ENCODE data around the gene OR8G1.
"Not testable (repeated sequence)": the region's sequence is repeated elsewhere in the genome, so short reads cannot be mapped to it uniquely, and the experiment has no call there.

Gene OR8G1

GRCh38 chr11:124225471-124225870, 15.4 kb upstream of the OR8G1 start:
- Histone ChIP-seq H3K27ac (no peak overlapping the region), H3K27me3 (ENCODE audit: insufficient read depth, low read depth, severe bottlenecking) (no peaks in the 10 kb centered on the region), H3K4me3 (ENCODE audit: low read depth, low read length) (no peak overlapping the region), H3K9me3 (ENCODE audit: severe bottlenecking) (no peaks in the 10 kb centered on the region), H3K36me3 (no peaks in the 10 kb centered on the region)
- no peak for DNase-seq
- no peak for TF ChIP-seq CTCF (IDR thresholded peaks at IDR 0.05; ENCODE audit: low read depth, low read length)

DNA sequence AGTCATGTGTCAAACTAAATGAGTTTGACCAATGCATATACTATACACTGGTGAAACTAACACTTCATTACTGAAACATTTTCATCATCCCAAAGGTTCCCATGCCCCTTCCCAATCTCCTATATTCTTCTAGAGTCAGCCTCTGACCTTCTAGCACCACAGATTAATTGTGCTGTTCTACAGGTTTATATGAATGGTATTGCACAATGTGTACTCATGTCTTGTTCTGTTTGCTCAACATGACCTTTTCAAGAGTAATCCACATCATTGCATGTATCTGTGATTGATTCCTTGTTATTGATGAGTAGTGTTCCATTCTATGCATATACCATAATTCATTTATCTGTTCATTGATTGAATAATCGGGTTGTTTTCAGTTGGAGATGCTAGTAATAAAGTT, 7.5 kb upstream of the OR8G1 start:
- Histone ChIP-seq H3K4me3 (ENCODE audit: low read depth, low read length) (no peak overlapping the region), H3K36me3 (no peaks in the 10 kb centered on the region), H3K9me3 (ENCODE audit: severe bottlenecking) (peaks cover 2% of the 10 kb centered on the region), H3K27ac (no peak overlapping the region), H3K27me3 (ENCODE audit: insufficient read depth, low read depth, severe bottlenecking) (no peaks in the 10 kb centered on the region)
- DNase-seq = no peak
- no peak for TF ChIP-seq CTCF (IDR thresholded peaks at IDR 0.05; ENCODE audit: low read depth, low read length)

GRCh38 chr11:124238512-124238911, 2.4 kb upstream of the OR8G1 start:
- TF ChIP-seq CTCF (IDR thresholded peaks at IDR 0.05; ENCODE audit: low read depth, low read length) = no peak
- Histone ChIP-seq H3K4me3 (ENCODE audit: low read depth, low read length) (no peak overlapping the region), H3K36me3 (no peaks in the 10 kb centered on the region), H3K27me3 (ENCODE audit: insufficient read depth, low read depth, severe bottlenecking) (no peaks in the 10 kb centered on the region), H3K27ac (no peak overlapping the region), H3K9me3 (ENCODE audit: severe bottlenecking) (no peaks in the 10 kb centered on the region)
- DNase-seq = no peak

- H3K4me3 ChIP-seq (ENCODE audit: low read depth, low read length); H3K27me3 ChIP-seq (ENCODE audit: insufficient read depth, low read depth, severe bottlenecking); H3K9me3 ChIP-seq (ENCODE audit: severe bottlenecking); DNase-seq; H3K27ac ChIP-seq; H3K36me3 ChIP-seq: not testable (repeated sequence)
Measured at GRCh38 chr11:124249869-124250268, 9.0 kb downstream of the OR8G1 start.

DNA sequence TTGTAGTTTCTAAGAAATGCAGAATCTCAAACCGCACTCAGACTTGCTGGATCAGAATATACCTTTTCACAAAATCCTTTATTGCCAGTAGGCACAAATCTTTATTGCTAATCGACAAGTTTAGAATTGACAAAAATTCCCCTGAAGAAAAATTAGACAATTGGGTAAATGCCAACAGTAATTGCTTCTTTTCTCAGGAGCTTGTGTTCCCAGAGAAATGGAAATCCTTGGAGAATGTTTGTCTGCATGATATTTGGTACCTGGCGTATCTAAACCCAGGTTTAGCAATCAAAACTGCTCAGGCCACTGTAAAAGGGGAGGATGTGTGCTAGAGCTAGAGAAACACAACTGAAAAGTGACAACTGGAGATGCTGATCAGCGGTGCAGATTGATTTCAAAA, 15.2 kb downstream of the OR8G1 start, which contains the start of gene OR8G5:
OR8G5 (plus strand) TSS at position 301 of the 400 bp plus-strand sequence. CDS start 8,556 bp downstream, outside the sequence.
- Histone ChIP-seq H3K4me3 (ENCODE audit: low read depth, low read length) (no peak within 1 kb of the TSS), H3K36me3 (no peaks in the 10 kb centered on the region), H3K27ac (no peak within 1 kb of the TSS), H3K27me3 (ENCODE audit: insufficient read depth, low read depth, severe bottlenecking) (no peaks in the 10 kb centered on the region), H3K9me3 (ENCODE audit: severe bottlenecking) (no peaks in the 10 kb centered on the region)
- DNase-seq = no peak
- TF ChIP-seq CTCF (IDR thresholded peaks at IDR 0.05; ENCODE audit: low read depth, low read length) = no peak

GRCh38 chr11:124265041-124265440, 24.1 kb downstream of the OR8G1 start:
- not testable (repeated sequence) for H3K27me3 ChIP-seq (ENCODE audit: insufficient read depth, low read depth, severe bottlenecking); H3K36me3 ChIP-seq; H3K27ac ChIP-seq; DNase-seq; H3K4me3 ChIP-seq (ENCODE audit: low read depth, low read length); H3K9me3 ChIP-seq (ENCODE audit: severe bottlenecking)

GRCh38 chr11:124270886-124271285, 30.0 kb downstream of the OR8G1 start:
- DNase-seq = peak; percentile 48
- H3K4me3 ChIP-seq (ENCODE audit: low read depth, low read length); H3K27me3 ChIP-seq (ENCODE audit: insufficient read depth, low read depth, severe bottlenecking); H3K9me3 ChIP-seq (ENCODE audit: severe bottlenecking); H3K36me3 ChIP-seq: not testable (repeated sequence)
- H3K27ac ChIP-seq = peak overlapping the region; percentile 30
